ENCODE results near the gene ARID5B.

Gene ARID5B

DNA sequence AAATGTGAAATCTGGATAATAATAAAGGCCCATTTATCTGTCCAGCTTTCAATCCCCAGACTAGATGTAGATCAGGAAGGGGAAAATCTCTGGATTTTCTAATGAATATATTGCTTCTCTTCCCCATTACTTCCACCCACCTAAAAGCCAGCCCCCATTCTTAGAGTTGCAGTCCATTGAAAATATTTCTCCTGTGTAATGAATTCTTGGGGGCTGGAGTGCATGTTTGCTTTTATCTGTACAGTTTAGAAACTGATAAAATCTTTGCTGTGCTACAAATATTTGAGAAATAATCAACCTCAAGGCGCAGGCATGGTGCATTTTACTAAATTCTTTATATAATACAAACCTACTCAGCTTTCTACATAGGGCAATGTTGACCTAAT lies 180.8 kb downstream of the ARID5B start:
- TF ChIP-seq FOXK2 (IDR thresholded peaks at IDR 0.05) (no peak), L3MBTL2 (conservative IDR thresholded peaks at IDR 0.05) (no peak), LEF1 (IDR thresholded peaks at IDR 0.05; ENCODE audit: borderline replicate concordance) (no peak), SP1 (IDR thresholded peaks at IDR 0.05) (no peak), HDGF (IDR thresholded peaks at IDR 0.05; ENCODE audit: borderline replicate concordance) (no peak), PKNOX1 (IDR thresholded peaks at IDR 0.05) (no peak), CTBP1 (IDR thresholded peaks at IDR 0.05; ENCODE audit: borderline replicate concordance) (no peak)
- ChIA-PET POLR2A (no interaction called here), CTCF (interaction anchor here (0.6 kb wide), 3 partner anchors 33 to 263 kb away, joined by 3 read pairs; no protein-coding TSS in a partner anchor)
- DNase-seq (ENCODE audit: extremely low spot score), result no peak

GRCh38 chr10:62082729-62083411 lies 181.4 kb downstream of the ARID5B start:
- CTCF ChIA-PET, result interaction anchor here (0.6 kb wide), 3 partner anchors 34 to 264 kb away, joined by 3 read pairs; no protein-coding TSS in a partner anchor
- POLR2A ChIA-PET, result interaction anchor here (0.9 kb wide), 1 partner anchor 33 kb away, joined by 6 read pairs; no protein-coding TSS in a partner anchor
- TF ChIP-seq NFRKB (IDR thresholded peaks at IDR 0.05), result no peak
- peak; percentile 80 for TF ChIP-seq ZNF384 (IDR thresholded peaks at IDR 0.05)
- no peak for TF ChIP-seq SP1 (IDR thresholded peaks at IDR 0.05)
- no peak for TF ChIP-seq SUZ12 (IDR thresholded peaks at IDR 0.05)
- TF ChIP-seq FOXA1 (IDR thresholded peaks at IDR 0.05), result no peak
- TF ChIP-seq FOXM1 (IDR thresholded peaks at IDR 0.05; ENCODE audit: borderline replicate concordance), result no peak
- peak; percentile 44; the same call in 1 of the 2 replicates for TF ChIP-seq PKNOX1 (IDR thresholded peaks at IDR 0.05)
- TF ChIP-seq ARNT (IDR thresholded peaks at IDR 0.05), result no peak
- no peak for TF ChIP-seq L3MBTL2 (conservative IDR thresholded peaks at IDR 0.05)
- peak; percentile 12 for DNase-seq (ENCODE audit: extremely low spot score)

- ChIA-PET POLR2A (interaction anchor here (0.9 kb wide), 1 partner anchor 34 kb away, joined by 6 read pairs; no protein-coding TSS in a partner anchor), CTCF (interaction anchor here (0.6 to 0.7 kb wide), 2 partner anchors 23 to 96 kb away, joined by 3 read pairs; no protein-coding TSS in a partner anchor)
- TF ChIP-seq CTBP1 (IDR thresholded peaks at IDR 0.05; ENCODE audit: borderline replicate concordance) (0 out of 2 replicates have a peak, but pooled peaks have one; percentile 28), LEF1 (IDR thresholded peaks at IDR 0.05; ENCODE audit: borderline replicate concordance) (no peak)
- peak; percentile 26 for DNase-seq (ENCODE audit: extremely low spot score)
These were observed 182.1 kb downstream of the ARID5B start for GRCh38 chr10:62083412-62084267.

DNA sequence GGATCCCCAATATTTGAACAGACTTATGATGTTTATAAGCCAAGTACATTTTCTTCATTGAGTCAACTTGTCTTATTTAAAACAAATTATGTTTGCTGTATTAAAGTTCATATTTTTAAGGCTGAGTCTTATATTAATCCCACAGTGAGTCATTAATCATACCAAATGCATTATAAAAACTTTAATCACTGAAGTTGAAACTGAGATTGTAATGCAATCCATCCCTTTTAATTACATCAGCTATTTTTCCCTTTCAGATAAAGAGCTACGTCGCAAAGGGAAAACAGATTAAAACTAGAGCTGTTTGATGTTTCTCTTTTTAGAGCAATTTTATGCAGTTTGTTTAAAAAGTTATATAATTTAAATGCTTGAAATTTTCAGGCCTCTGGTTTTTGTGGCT lies 183.0 kb downstream of the ARID5B start:
- DNase-seq (ENCODE audit: extremely low spot score), result no peak
- CTCF ChIA-PET, result interaction anchor here (0.7 kb wide), 1 partner anchor 95 kb away, joined by 3 read pairs; no protein-coding TSS in a partner anchor
- no peak for TF ChIP-seq FOXK2 (IDR thresholded peaks at IDR 0.05)
- no peak for TF ChIP-seq ELF4 (IDR thresholded peaks at IDR 0.05)
- TF ChIP-seq ARNT (IDR thresholded peaks at IDR 0.05), result no peak
- TF ChIP-seq HDGF (IDR thresholded peaks at IDR 0.05; ENCODE audit: borderline replicate concordance), result no peak
- TF ChIP-seq SP1 (IDR thresholded peaks at IDR 0.05), result no peak
- no peak for TF ChIP-seq FOXM1 (IDR thresholded peaks at IDR 0.05; ENCODE audit: borderline replicate concordance)
- no peak for TF ChIP-seq NFRKB (IDR thresholded peaks at IDR 0.05)
- no peak for TF ChIP-seq FOXA1 (IDR thresholded peaks at IDR 0.05)
- no peak for TF ChIP-seq CTBP1 (IDR thresholded peaks at IDR 0.05; ENCODE audit: borderline replicate concordance)
- TF ChIP-seq LEF1 (IDR thresholded peaks at IDR 0.05; ENCODE audit: borderline replicate concordance), result no peak
- no peak for TF ChIP-seq PKNOX1 (IDR thresholded peaks at IDR 0.05)
- TF ChIP-seq TARDBP (IDR thresholded peaks at IDR 0.05), result no peak
- TF ChIP-seq SUZ12 (IDR thresholded peaks at IDR 0.05), result no peak
- TF ChIP-seq L3MBTL2 (conservative IDR thresholded peaks at IDR 0.05), result no peak
- no peak for TF ChIP-seq ZNF384 (IDR thresholded peaks at IDR 0.05)
- no peak for TF ChIP-seq BHLHE40 (IDR thresholded peaks at IDR 0.05; ENCODE audit: borderline replicate concordance)
- POLR2A ChIA-PET, result no interaction called here

- no peak for DNase-seq (ENCODE audit: extremely low spot score)
- CTCF ChIA-PET, result no interaction called here
- TF ChIP-seq LEF1 (IDR thresholded peaks at IDR 0.05; ENCODE audit: borderline replicate concordance) (no peak), FOXA1 (IDR thresholded peaks at IDR 0.05) (no peak), ZNF384 (IDR thresholded peaks at IDR 0.05) (no peak), ARNT (IDR thresholded peaks at IDR 0.05) (no peak)
- POLR2A ChIA-PET, result interaction anchor here (0.6 kb wide), 1 partner anchor 356 kb away, joined by 3 read pairs; no protein-coding TSS in a partner anchor
These were observed 183.9 kb downstream of the ARID5B start for GRCh38 chr10:62085404-62085803.

DNA sequence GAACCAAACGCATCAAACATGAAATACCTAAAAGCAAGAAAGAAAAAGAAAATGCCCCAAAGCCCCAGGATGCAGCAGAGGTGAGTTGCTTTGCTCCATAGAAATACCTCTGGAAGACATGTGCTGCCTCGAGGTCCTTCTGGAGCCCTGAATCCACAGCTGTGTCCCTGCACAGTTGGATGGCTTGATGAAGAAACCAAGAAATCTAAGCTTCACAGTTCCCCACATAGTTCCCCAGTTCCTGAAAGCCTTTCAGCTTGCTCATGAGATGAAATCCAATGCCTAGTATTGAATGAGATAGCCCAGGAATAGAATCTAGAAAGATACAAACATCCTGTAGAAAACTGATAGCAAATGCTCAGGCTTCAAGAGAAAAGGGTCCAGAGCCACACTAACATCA lies 184.3 kb downstream of the ARID5B start:
- ChIA-PET CTCF (no interaction called here), POLR2A (no interaction called here)
- no peak for DNase-seq (ENCODE audit: extremely low spot score)

More for the DNA sequence above, 184.3 kb downstream of the ARID5B start:
- TF ChIP-seq NFRKB (IDR thresholded peaks at IDR 0.05) (no peak), ZNF384 (IDR thresholded peaks at IDR 0.05) (no peak), CTBP1 (IDR thresholded peaks at IDR 0.05; ENCODE audit: borderline replicate concordance) (no peak), SUZ12 (IDR thresholded peaks at IDR 0.05) (no peak), HDGF (IDR thresholded peaks at IDR 0.05; ENCODE audit: borderline replicate concordance) (no peak), FOXA1 (IDR thresholded peaks at IDR 0.05) (no peak), LEF1 (IDR thresholded peaks at IDR 0.05; ENCODE audit: borderline replicate concordance) (no peak), FOXK2 (IDR thresholded peaks at IDR 0.05) (no peak), PKNOX1 (IDR thresholded peaks at IDR 0.05) (no peak), FOXM1 (IDR thresholded peaks at IDR 0.05; ENCODE audit: borderline replicate concordance) (no peak), SP1 (IDR thresholded peaks at IDR 0.05) (no peak), TARDBP (IDR thresholded peaks at IDR 0.05) (no peak), ELF4 (IDR thresholded peaks at IDR 0.05) (no peak), L3MBTL2 (conservative IDR thresholded peaks at IDR 0.05) (no peak), ARNT (IDR thresholded peaks at IDR 0.05) (no peak), BHLHE40 (IDR thresholded peaks at IDR 0.05; ENCODE audit: borderline replicate concordance) (no peak)

Measured in HEK293T (cell line).